Femur (tissue), 1 donor: ENCODE results near the gene PGM1.

ENCODE experiments used
- DNase-seq: peaks from one replicate; pipeline ENCODE4 v3.0.0-alpha.2; 2017

Gene PGM1

GRCh38 chr1:63705078-63705477 is 111.9 kb downstream of the PGM1 start:
- DNase-seq: no peak

GRCh38 chr1:63709267-63709828 is 116.1 kb downstream of the PGM1 start:
- no peak for DNase-seq
